Neural progenitor cell (in vitro differentiated cells): Measurements from ENCODE around the gene PTPRC. TPM values are rescaled to one million over a fixed set of nuclear protein-coding genes. Genes with fewer than 3 reads are reported as not detected.

Experiments used
- DNase-seq: peaks from one replicate; pipeline ENCODE4 v3.0.0-alpha.2; 2016; ENCODE audit warnings: low spot score
- H2AFZ ChIP-seq: fragments of 200-600 bp; sonication (generic); replicated peaks from 2 replicates; pipeline ENCODE4 v1.6.1; 2016; ENCODE audit warnings: antibody characterized with exemption
- H3F3A ChIP-seq: fragments of 200-600 bp; sonication (generic); 2 replicates; pipeline ENCODE4 v1.6.1; 2016; ENCODE audit warnings: antibody characterized with exemption, low read depth
- H3K27ac ChIP-seq: fragments of 200-600 bp; sonication (generic); 2 replicates; pipeline ENCODE4 v1.5.1; 2016; ENCODE audit warnings: mild to moderate bottlenecking
- H3K27me3 ChIP-seq: fragments of 200-600 bp; sonication (generic); 2 replicates; pipeline ENCODE4 v1.6.1; 2016; ENCODE audit warnings: mild to moderate bottlenecking, moderate library complexity
- H3K36me3 ChIP-seq: fragments of 200-600 bp; sonication (generic); 2 replicates; pipeline ENCODE4 v1.5.1; 2016
- H3K4me1 ChIP-seq: fragments of 200-600 bp; sonication (generic); 2 replicates; pipeline ENCODE4 v1.6.1; 2016; ENCODE audit warnings: mixed run types
- H3K4me2 ChIP-seq: fragments of 200-600 bp; sonication (generic); 2 replicates; pipeline ENCODE4 v1.6.1; 2016
- H3K4me3 ChIP-seq: fragments of 200-600 bp; sonication (generic); 2 replicates; pipeline ENCODE4 v1.5.1; 2016
- H3K79me2 ChIP-seq: fragments of 200-600 bp; sonication (generic); 2 replicates; pipeline ENCODE4 v1.6.1; 2016; ENCODE audit warnings: low read depth
- H3K9ac ChIP-seq: fragments of 200-600 bp; sonication (generic); 2 replicates; pipeline ENCODE4 v1.6.1; 2016
- H3K9me3 ChIP-seq: fragments of 200-600 bp; sonication (generic); 2 replicates; pipeline ENCODE4 v1.5.1; 2016; ENCODE audit warnings: low read depth
- H4K20me1 ChIP-seq: fragments of 200-600 bp; sonication (generic); 2 replicates; pipeline ENCODE4 v1.6.1; 2016; ENCODE audit warnings: low read depth
- H3K27ac Mint-ChIP-seq: 3 replicates; pipeline ENCODE4 v1.8.0; 2021; ENCODE audit warnings: mixed read lengths
- H3K27me3 Mint-ChIP-seq: 2 replicates; pipeline ENCODE4 v1.8.0; 2022; ENCODE audit warnings: low read depth, mild to moderate bottlenecking, inconsistent platforms, moderate library complexity, mixed read lengths; ENCODE audit not compliant: insufficient read depth
- H3K36me3 Mint-ChIP-seq: 3 replicates; pipeline ENCODE4 v1.8.0; 2021; ENCODE audit warnings: mixed read lengths
- H3K4me1 Mint-ChIP-seq: 3 replicates; pipeline ENCODE4 v1.8.0; 2021; ENCODE audit warnings: mixed read lengths
- H3K4me3 Mint-ChIP-seq: 3 replicates; pipeline ENCODE4 v1.8.0; 2021; ENCODE audit warnings: mild to moderate bottlenecking, moderate library complexity, mixed read lengths
- H3K9me3 Mint-ChIP-seq: 3 replicates; pipeline ENCODE4 v1.8.0; 2020; ENCODE audit warnings: mixed read lengths
- EZH2 ChIP-seq: fragments of 200-600 bp; sonication (generic); IDR thresholded peaks from 2 replicates; pipeline ENCODE4 v1.6.1; 2017; ENCODE audit warnings: antibody characterized with exemption, mild to moderate bottlenecking, moderate library complexity
- EZH2phosphoT487 ChIP-seq: fragments of 200-600 bp; sonication (generic); IDR thresholded peaks from 2 replicates; pipeline ENCODE4 v1.6.1; 2017; ENCODE audit warnings: antibody characterized with exemption
- total RNA-seq: library from RNA; depleted of rRNA; stranded (reverse); fragments of >200 nt; gene quantifications from 2 replicates; pipeline ENCODE4 v1.2.3, GENCODE V29; 2015; ENCODE audit warnings: low replicate concordance
- TF ChIP-seq, protein P1 (sequence below): fragments of 200-600 bp; sonication (generic); IDR thresholded peaks from 2 replicates; pipeline ENCODE4 v1.5.1; 2017; ENCODE audit warnings: antibody characterized with exemption, mild to moderate bottlenecking

The PTPRC gene
- total RNA-seq, 1 donor from 2014 or later: not detected

DNA sequence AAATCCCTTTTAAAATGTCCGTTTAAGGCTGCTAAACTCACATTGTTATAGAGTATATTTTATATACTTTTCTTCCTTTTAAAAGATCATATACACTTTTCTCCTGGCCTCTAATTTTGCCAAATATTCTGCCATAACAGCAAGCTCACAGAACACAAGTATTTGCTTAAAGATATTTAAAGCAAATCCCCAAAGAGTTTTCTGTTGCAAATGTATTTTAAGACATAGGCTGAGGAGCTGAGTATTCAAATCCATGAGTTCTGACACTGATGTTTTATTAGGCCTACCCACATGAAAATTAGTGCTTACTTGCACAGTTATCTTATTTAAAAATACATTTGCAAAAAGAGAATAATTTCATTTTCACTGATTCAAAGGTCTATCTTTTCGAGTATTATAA lies 1.7 kb upstream of the PTPRC start:
- Histone ChIP-seq H3K4me1 (no peaks in the 10 kb centered on the region), H3K79me2 (no peaks in the 10 kb centered on the region), H2AFZ (no peak overlapping the region), H3K4me3 (no peak overlapping the region), H3K27ac (no peak overlapping the region), H3K9me3 (no peaks in the 10 kb centered on the region), H3F3A (no peaks in the 10 kb centered on the region), H3K4me2 (no peak overlapping the region), H4K20me1 (no peaks in the 10 kb centered on the region), H3K27me3 (no peaks in the 10 kb centered on the region), H3K9ac (no peak overlapping the region), H3K36me3 (no peaks in the 10 kb centered on the region)
- peaks cover 3% of the 10 kb centered on the region for H3K4me1 Mint-ChIP-seq
- H3K36me3 Mint-ChIP-seq: no peaks in the 10 kb centered on the region
- H3K9me3 Mint-ChIP-seq: no peaks in the 10 kb centered on the region
- H3K27me3 Mint-ChIP-seq: no peaks in the 10 kb centered on the region
- TF ChIP-seq, protein P1, sequence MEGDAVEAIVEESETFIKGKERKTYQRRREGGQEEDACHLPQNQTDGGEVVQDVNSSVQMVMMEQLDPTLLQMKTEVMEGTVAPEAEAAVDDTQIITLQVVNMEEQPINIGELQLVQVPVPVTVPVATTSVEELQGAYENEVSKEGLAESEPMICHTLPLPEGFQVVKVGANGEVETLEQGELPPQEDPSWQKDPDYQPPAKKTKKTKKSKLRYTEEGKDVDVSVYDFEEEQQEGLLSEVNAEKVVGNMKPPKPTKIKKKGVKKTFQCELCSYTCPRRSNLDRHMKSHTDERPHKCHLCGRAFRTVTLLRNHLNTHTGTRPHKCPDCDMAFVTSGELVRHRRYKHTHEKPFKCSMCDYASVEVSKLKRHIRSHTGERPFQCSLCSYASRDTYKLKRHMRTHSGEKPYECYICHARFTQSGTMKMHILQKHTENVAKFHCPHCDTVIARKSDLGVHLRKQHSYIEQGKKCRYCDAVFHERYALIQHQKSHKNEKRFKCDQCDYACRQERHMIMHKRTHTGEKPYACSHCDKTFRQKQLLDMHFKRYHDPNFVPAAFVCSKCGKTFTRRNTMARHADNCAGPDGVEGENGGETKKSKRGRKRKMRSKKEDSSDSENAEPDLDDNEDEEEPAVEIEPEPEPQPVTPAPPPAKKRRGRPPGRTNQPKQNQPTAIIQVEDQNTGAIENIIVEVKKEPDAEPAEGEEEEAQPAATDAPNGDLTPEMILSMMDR: no peak
- H3K27ac Mint-ChIP-seq: no peak overlapping the region
- no peak for DNase-seq
- H3K4me3 Mint-ChIP-seq: no peak overlapping the region

DNA sequence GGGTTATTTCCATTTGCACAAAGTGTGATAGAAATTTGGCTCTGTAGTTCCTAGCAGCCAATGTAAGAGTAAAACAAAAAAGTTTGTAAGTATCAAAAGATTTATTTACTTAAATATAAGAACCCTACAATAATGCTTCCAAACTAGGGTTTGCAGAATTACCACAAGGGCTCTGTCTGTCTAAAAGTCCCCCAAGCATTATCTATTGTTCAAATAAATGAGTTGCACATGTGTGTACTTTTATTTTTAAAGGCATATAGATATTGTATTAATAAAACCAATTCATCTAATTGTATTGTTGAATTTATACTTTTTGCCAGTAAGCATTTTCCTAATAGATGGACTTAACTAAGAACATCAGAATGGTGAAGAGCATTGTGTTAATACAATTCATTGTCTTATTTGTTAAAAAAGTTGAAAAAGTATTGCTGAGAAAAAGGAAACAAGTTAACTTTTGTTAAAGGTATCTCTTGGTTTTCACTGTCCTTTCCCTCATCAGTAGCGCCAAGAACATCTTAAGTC lies 863 bp upstream of the PTPRC start:
- Histone ChIP-seq H3K36me3 (no peaks in the 10 kb centered on the region), H3K9me3 (no peaks in the 10 kb centered on the region), H3K27ac (no peak overlapping the region), H4K20me1 (no peaks in the 10 kb centered on the region), H3K9ac (no peak overlapping the region), H3K27me3 (no peaks in the 10 kb centered on the region), H3K4me3 (no peak overlapping the region), H3F3A (no peaks in the 10 kb centered on the region), H3K4me1 (no peaks in the 10 kb centered on the region), H3K4me2 (no peak overlapping the region), H3K79me2 (no peaks in the 10 kb centered on the region), H2AFZ (no peak overlapping the region)
- Mint-ChIP-seq H3K27ac (no peak overlapping the region), H3K4me3 (no peak overlapping the region), H3K9me3 (no peaks in the 10 kb centered on the region), H3K27me3 (no peaks in the 10 kb centered on the region), H3K4me1 (peaks cover 5% of the 10 kb centered on the region), H3K36me3 (no peaks in the 10 kb centered on the region)
- TF ChIP-seq EZH2 (no peak), EZH2phosphoT487 (no peak)
- TF ChIP-seq, protein P1: no peak
- DNase-seq: no peak

DNA sequence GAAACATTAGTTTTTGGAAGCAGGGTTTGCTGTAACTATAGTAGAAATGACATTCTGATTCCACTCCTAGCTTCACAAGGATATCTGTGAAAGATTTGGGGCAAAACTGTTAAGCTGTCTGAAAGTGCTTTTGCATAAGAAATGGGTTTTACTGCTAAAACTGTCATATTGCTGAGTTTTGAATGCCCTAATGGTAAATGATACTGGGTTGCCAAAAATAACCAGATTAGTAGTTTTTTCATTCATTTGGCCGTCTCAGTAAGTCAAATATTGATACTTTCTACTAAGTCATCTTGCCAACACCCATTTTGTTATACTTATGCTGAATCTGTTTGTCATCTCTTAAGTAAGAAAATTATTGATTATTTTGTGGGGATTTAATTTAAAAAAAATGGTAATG lies 399 bp upstream of the PTPRC start:
- Histone ChIP-seq H3K4me3 (no peak overlapping the region), H3K27ac (no peak overlapping the region), H3K36me3 (no peaks in the 10 kb centered on the region), H3K9me3 (no peaks in the 10 kb centered on the region), H3F3A (no peaks in the 10 kb centered on the region), H3K9ac (no peak overlapping the region), H3K27me3 (no peaks in the 10 kb centered on the region), H3K4me2 (no peak overlapping the region), H2AFZ (no peak overlapping the region), H3K4me1 (no peaks in the 10 kb centered on the region), H3K79me2 (no peaks in the 10 kb centered on the region), H4K20me1 (no peaks in the 10 kb centered on the region)
- no peak overlapping the region for H3K4me3 Mint-ChIP-seq
- H3K9me3 Mint-ChIP-seq: no peaks in the 10 kb centered on the region
- TF ChIP-seq EZH2 (no peak), EZH2phosphoT487 (no peak)
- TF ChIP-seq, protein P1: no peak
- H3K4me1 Mint-ChIP-seq: peaks cover 5% of the 10 kb centered on the region
- H3K27ac Mint-ChIP-seq: no peak overlapping the region
- H3K36me3 Mint-ChIP-seq: no peaks in the 10 kb centered on the region
- no peaks in the 10 kb centered on the region for H3K27me3 Mint-ChIP-seq
- DNase-seq: no peak
